Vagina (tissue), 2 donors: ENCODE measurements around the gene STAP2. TPM values are rescaled to one million over a fixed set of nuclear protein-coding genes. Genes with fewer than 3 reads are reported as not detected.
"Not testable (repeated sequence)": the region's sequence is repeated elsewhere in the genome, so short reads cannot be mapped to it uniquely, and the experiment has no call there.

Experiments used
- DNase-seq, 2 donors: peaks; one replicate each; pipeline ENCODE4 v3.0.0-alpha.2; 2017; ENCODE audit errors: extremely low spot score in 2 of 2
- H3K27ac ChIP-seq: fragments of 200-600 bp; sonication (generic); one replicate; pipeline ENCODE4 v1.5.1; 2019
- H3K27me3 ChIP-seq: fragments of 200-600 bp; sonication (generic); one replicate; pipeline ENCODE4 v1.5.1; 2019
- H3K36me3 ChIP-seq, 2 donors: fragments of 200-600 bp; sonication (generic); one replicate each; pipeline ENCODE4 v1.5.1; 2017 to 2019
- H3K4me1 ChIP-seq: fragments of 200-600 bp; sonication (generic); one replicate; pipeline ENCODE4 v1.5.1; 2019
- H3K4me3 ChIP-seq, 2 donors: fragments of 200-600 bp; sonication (generic); 1 replicate in 1 of 2; 2 replicates in 1 of 2; pipeline ENCODE4 v1.5.1; 2016 to 2019
- H3K9me3 ChIP-seq: fragments of 200-600 bp; sonication (generic); one replicate; pipeline ENCODE4 v1.5.1; 2019
- POLR2A ChIP-seq, 2 donors: fragments of 450-650 bp; IDR thresholded peaks; one replicate each; pipeline ENCODE4 v1.6.1; 2017; ENCODE audit warnings: antibody characterized with exemption in 2 of 2, mild to moderate bottlenecking in 2 of 2, moderate library complexity in 2 of 2
- POLR2AphosphoS5 ChIP-seq, 2 donors: sonication (generic); formaldehyde crosslinking; IDR thresholded peaks; one replicate each; pipeline ENCODE4 v1.9.0; 2017; ENCODE audit warnings: antibody characterized with exemption in 2 of 2, mild to moderate bottlenecking in 2 of 2, low read depth in 1 of 2; ENCODE audit not compliant: insufficient read depth in 1 of 2
- intact Hi-C: fragments of 100-400 bp; cut with DNase I; formaldehyde crosslinking; loops from one replicate; pipeline ENCODE4 v1.15.1; 2023
- total RNA-seq: library from RNA; depleted of rRNA; stranded (reverse); fragments of >200 nt; gene quantifications from one replicate; pipeline ENCODE4 v1.2.3, GENCODE V29; 2016
- TF ChIP-seq, protein P1 (sequence below), 3 experiments: fragments of 450-650 bp in 2 of 3; fragments of 200-600 bp in 1 of 3; sonication (generic) in 1 of 3; IDR thresholded peaks; one replicate each; pipeline ENCODE4 v1.5.1; 2017 to 2019; ENCODE audit warnings: antibody characterized with exemption in 3 of 3, mild to moderate bottlenecking in 2 of 3, moderate library complexity in 2 of 3

The STAP2 gene
- total RNA-seq, 1 donor from 2014 or later, result 29.2 TPM

DNA sequence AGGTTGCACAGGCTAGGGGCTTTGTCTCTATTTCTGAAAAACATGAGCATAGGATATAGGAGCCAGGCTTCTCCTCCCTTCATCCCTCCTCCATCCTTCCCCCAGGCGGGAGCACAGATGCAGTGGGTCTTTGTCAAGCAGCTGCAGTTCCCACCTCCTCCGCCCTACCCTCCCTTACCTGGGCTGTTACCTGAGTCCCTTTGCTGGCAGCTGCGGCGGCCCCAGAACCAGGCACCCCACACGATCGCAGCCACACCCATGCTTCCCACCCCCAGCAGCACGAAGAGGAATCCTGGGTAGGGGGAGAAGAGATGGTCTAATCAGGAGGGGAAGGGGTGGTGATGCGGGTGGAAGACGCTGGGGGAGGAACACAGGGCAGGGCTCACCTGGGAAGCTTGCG, 44.2 kb downstream of the STAP2 start:
- no peaks in the 10 kb centered on the region for H3K27me3 ChIP-seq
- no peaks in the 10 kb centered on the region for H3K9me3 ChIP-seq
- no peak overlapping the region for H3K27ac ChIP-seq
- TF ChIP-seq POLR2A (IDR thresholded peaks at IDR 0.05), result no peak
- TF ChIP-seq POLR2AphosphoS5 (IDR thresholded peaks at IDR 0.05; ENCODE audit: insufficient read depth in 1 of 2, low read depth in 1 of 2), result no peak
- TF ChIP-seq, protein P1, sequence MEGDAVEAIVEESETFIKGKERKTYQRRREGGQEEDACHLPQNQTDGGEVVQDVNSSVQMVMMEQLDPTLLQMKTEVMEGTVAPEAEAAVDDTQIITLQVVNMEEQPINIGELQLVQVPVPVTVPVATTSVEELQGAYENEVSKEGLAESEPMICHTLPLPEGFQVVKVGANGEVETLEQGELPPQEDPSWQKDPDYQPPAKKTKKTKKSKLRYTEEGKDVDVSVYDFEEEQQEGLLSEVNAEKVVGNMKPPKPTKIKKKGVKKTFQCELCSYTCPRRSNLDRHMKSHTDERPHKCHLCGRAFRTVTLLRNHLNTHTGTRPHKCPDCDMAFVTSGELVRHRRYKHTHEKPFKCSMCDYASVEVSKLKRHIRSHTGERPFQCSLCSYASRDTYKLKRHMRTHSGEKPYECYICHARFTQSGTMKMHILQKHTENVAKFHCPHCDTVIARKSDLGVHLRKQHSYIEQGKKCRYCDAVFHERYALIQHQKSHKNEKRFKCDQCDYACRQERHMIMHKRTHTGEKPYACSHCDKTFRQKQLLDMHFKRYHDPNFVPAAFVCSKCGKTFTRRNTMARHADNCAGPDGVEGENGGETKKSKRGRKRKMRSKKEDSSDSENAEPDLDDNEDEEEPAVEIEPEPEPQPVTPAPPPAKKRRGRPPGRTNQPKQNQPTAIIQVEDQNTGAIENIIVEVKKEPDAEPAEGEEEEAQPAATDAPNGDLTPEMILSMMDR (IDR thresholded peaks at IDR 0.05), result no peak
- H3K4me3 ChIP-seq, result no peak overlapping the region
- H3K4me1 ChIP-seq, result no peaks in the 10 kb centered on the region
- no peaks in the 10 kb centered on the region for H3K36me3 ChIP-seq
- no peak for DNase-seq
- intact Hi-C loops, result no loop called here

DNA sequence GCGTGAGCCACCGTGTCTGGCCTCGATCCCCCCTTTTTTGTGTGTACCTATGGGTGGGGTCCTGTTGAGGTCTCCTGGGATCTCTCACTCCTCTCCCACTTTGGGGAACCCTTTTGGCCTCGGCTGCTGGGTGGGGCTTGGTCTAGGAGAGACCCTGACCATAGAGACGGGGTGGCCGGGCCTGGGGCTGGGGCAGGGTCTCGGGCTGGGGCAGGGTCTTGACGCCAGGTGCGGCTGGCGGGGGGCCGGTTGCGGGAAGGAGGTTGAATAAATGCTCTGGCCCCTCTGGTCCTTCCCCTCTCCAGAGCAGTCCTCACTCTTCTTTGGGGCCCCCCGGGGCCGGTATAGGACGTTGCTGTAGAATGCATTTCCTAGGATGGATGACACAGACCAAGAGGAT, 46.1 kb downstream of the STAP2 start:
- Histone ChIP-seq H3K27ac (no peak overlapping the region), H3K4me1 (no peaks in the 10 kb centered on the region), H3K9me3 (no peaks in the 10 kb centered on the region), H3K4me3 (no peak overlapping the region), H3K27me3 (no peaks in the 10 kb centered on the region), H3K36me3 (no peaks in the 10 kb centered on the region)
- no peak for DNase-seq
- TF ChIP-seq POLR2AphosphoS5 (IDR thresholded peaks at IDR 0.05; ENCODE audit: insufficient read depth in 1 of 2, low read depth in 1 of 2), result no peak
- intact Hi-C loops, result no loop called here

DNA sequence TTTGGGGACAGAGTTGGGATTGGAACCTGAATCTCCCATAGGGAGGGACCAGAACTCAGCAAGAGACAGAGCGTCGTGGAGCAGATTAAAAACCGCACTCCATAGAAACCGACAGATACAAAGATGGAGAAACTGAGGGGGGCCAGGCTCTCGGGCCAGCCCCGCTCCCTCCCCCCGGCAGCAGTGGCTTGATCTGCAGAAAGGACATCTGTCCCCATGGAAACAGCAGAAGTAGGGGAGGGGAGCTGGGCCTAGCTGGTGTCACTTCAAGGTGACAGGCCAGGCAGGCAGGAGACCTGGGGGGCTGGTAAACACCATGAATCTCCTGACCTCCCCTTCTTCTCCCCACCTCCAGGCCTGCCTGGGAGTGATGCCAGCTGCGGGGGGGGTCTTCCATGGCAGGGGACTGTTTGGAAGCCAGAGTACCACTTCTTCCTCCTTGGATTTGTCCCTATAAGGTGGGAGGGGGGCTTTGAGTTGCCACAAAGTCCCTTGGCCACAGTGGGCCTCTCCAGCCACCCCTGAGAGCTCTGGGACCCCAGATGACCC, 47.4 kb downstream of the STAP2 start:
- intact Hi-C loops, result no loop called here
- H3K27ac ChIP-seq, result no peak overlapping the region
- DNase-seq, result no peak
- no peaks in the 10 kb centered on the region for H3K9me3 ChIP-seq
- TF ChIP-seq POLR2AphosphoS5 (IDR thresholded peaks at IDR 0.05; ENCODE audit: insufficient read depth in 1 of 2, low read depth in 1 of 2), result no peak
- TF ChIP-seq POLR2A (IDR thresholded peaks at IDR 0.05), result no peak
- TF ChIP-seq, protein P1 (IDR thresholded peaks at IDR 0.05), result no peak
- H3K4me1 ChIP-seq, result no peaks in the 10 kb centered on the region
- no peaks in the 10 kb centered on the region for H3K36me3 ChIP-seq
- H3K4me3 ChIP-seq, result no peak overlapping the region
- no peaks in the 10 kb centered on the region for H3K27me3 ChIP-seq

DNA sequence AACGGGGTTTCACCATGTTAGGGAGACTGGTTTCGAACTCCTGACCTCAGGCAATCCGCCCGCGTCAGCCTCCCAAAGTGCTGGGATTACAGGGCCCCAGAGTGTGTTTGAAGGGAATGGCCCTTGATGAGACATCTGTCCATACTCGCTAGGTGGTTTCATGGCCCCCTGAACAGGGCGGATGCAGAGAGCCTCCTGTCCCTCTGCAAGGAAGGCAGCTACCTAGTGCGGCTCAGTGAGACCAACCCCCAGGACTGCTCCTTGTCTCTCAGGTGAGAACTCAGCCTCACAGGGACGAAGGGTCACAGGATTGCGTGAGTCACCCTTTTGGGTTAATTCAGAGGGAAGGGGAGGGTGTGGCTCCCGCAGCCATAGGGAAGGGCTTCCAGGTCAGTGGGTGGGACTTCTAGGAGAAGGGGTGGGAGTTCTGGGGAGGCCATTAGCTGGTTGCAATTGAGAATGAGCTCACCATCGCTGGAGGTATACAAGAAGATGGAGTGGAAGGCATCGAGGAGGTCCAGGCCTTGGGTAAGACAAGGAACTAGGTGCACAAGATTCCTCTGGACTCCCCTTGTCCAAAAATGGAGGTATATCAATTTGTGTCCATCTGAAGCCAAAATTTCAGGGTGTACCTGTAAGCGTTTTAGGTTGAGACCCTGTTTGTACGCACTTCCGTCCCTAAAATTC, 50.4 kb downstream of the STAP2 start:
- H3K4me3 ChIP-seq, result no peak overlapping the region
- no peaks in the 10 kb centered on the region for H3K4me1 ChIP-seq
- intact Hi-C loops, result no loop called here
- no peak for TF ChIP-seq POLR2AphosphoS5 (IDR thresholded peaks at IDR 0.05; ENCODE audit: insufficient read depth in 1 of 2, low read depth in 1 of 2)
- H3K27ac ChIP-seq, result no peak overlapping the region
- no peaks in the 10 kb centered on the region for H3K9me3 ChIP-seq
- DNase-seq, result no peak
- H3K36me3 ChIP-seq, result no peaks in the 10 kb centered on the region
- no peaks in the 10 kb centered on the region for H3K27me3 ChIP-seq

DNA sequence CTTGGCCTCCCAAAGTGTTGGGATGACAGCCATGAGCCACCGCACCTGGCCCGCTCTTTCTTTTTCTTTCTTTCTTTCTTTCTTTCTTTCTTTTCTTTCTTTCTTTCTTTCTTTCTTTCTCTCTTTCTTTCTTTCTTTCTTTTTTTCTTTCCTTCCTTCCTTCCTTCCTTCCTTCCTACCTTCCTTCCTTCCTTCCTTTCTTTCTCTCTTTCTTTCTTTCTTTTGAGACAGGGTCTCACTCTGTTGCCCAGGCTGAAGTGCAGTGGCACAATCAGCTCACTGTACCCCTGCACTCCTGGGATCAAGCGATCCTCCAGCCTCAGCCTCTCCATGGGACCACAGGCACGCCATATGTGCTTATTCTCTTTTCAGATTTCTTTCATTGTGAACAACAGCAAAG, 52.5 kb downstream of the STAP2 start:
- intact Hi-C loops, H3K9me3 ChIP-seq, H3K27ac ChIP-seq, DNase-seq, H3K36me3 ChIP-seq, H3K27me3 ChIP-seq, H3K4me1 ChIP-seq, H3K4me3 ChIP-seq: not testable (repeated sequence)

DNA sequence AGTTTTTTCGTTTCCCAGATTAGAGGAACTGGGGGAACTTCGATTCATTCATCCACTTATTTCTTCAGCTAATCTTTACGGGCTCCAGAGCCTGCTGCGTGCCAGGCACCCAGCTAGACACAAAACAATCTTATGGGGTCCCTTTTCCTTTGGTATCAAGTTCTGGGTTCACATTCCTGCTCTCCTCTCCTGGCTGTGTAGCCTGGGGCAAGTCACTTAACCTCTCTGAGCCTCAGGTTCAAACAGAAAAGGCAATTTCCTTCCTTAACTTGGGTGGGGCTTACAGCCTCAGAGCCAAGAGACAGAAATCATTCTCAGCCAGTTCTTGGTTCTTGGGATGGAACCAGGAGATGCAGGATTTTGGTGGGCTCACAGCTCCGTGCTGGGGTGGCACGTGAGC, 53.7 kb downstream of the STAP2 start:
- no peak overlapping the region for H3K4me3 ChIP-seq
- H3K27ac ChIP-seq, result no peak overlapping the region
- H3K4me1 ChIP-seq, result peaks cover 4% of the 10 kb centered on the region
- DNase-seq, result no peak
- TF ChIP-seq POLR2AphosphoS5 (IDR thresholded peaks at IDR 0.05; ENCODE audit: insufficient read depth in 1 of 2, low read depth in 1 of 2) (no peak), POLR2A (IDR thresholded peaks at IDR 0.05) (no peak)
- TF ChIP-seq, protein P1 (IDR thresholded peaks at IDR 0.05), result no peak
- H3K9me3 ChIP-seq, result no peaks in the 10 kb centered on the region
- intact Hi-C loops, result no loop called here
- no peaks in the 10 kb centered on the region for H3K36me3 ChIP-seq
- peaks cover 6% of the 10 kb centered on the region for H3K27me3 ChIP-seq
